Pancreas (tissue), 10 donors: ENCODE measurements around the gene TMED7. TPM values are rescaled to one million over a fixed set of nuclear protein-coding genes. Genes with fewer than 3 reads are reported as not detected.

Experiments used
- ATAC-seq, 4 donors: fragments of 200-7000 bp; cut with Tn5 transposase; one replicate each; pipeline versions ENCODE4 v1.8.0 to v1.9.1; 2020; ENCODE audit warnings: mild to moderate bottlenecking in 4 of 4, moderate library complexity in 4 of 4
- DNase-seq, 6 donors: peaks; one replicate each; pipeline ENCODE4 v3.0.0-alpha.2; 2020
- FAIRE-seq: peaks from 2 replicates; lab custom pipeline; 2012; peaks lifted over from hg19 to GRCh38; lab: Jason Lieb, UNC
- H3K27ac ChIP-seq, 4 donors: fragments of 200-600 bp; sonication (generic); 1 replicate in 3 of 4; 2 replicates in 1 of 4; pipeline versions ENCODE4 v1.5.0 to v1.8.0; 2020
- H3K27me3 ChIP-seq, 4 donors: fragments of 200-600 bp; one replicate each; pipeline ENCODE4 v1.8.0; 2021
- H3K36me3 ChIP-seq, 3 donors: fragments of 200-600 bp; sonication (generic) in 1 of 3; one replicate each; pipeline versions ENCODE4 v1.5.0 to v1.8.0; 2020 to 2021
- H3K4me1 ChIP-seq, 3 donors: fragments of 200-600 bp; one replicate each; pipeline ENCODE4 v1.8.0; 2021
- H3K4me3 ChIP-seq, 4 donors: fragments of 200-600 bp; sonication (generic) in 2 of 4; one replicate each; pipeline versions ENCODE4 v1.5.0 to v1.8.0; 2020 to 2021
- H3K9me3 ChIP-seq, 4 donors: fragments of 200-600 bp; one replicate each; pipeline ENCODE4 v1.8.0; 2021
- WGBS, 2 donors: extraction: QIAGEN DNeasy Blood & Tissue Kit; methylation state at CpG; one replicate each; pipeline ENCODE4 v1.1.7; 2013; 5-methylcytosine and 5-hydroxymethylcytosine counted together
- intact Hi-C, 3 donors: fragments of 100-400 bp; cut with DNase I; formaldehyde crosslinking; loops; one replicate each; pipeline versions ENCODE4 v1.11.1 to v1.14.2; 2022
- polyA plus RNA-seq, 2 donors: library from polyadenylated mRNA; stranded (reverse); fragments of 200-250 nt; gene quantifications; one replicate each; pipeline ENCODE4 v1.2.3, GENCODE V29; 2013
- total RNA-seq, 6 donors: library from RNA; stranded (reverse); fragmentation: NEBNext Ultra II Directional in 4 of 6; extraction: Animal tissue kit (Norgen Biotek cat#: 25700) in 4 of 6; gene quantifications; one replicate each; pipeline versions ENCODE4 v1.2.1 to v1.2.4, GENCODE V29; 2021 to 2023
- TF ChIP-seq, protein P1 (sequence below), 4 donors: fragments of 200-600 bp; sonication (generic) in 3 of 4; IDR thresholded peaks; one replicate each; pipeline versions ENCODE4 v1.5.0 to v1.8.0; 2021; ENCODE audit warnings: antibody characterized with exemption in 4 of 4
- donor health status: healthy with polysubstance abuse.
- donor health status: DM: no; HTN: no; CAD: no; lungs with moderate emphysema.
- donor health status: DM: no; HTN: no; CAD: no.
- donor health status: control.
- donor health status: control.
- donor health status: Bipolar disorder and iron deficiency.
- donor health status: DM: yes; HTN: yes; CAD: no.
- donor health status: DM: no; HTN: no; CAD: no.
- donor health status: DM: no; HTN: no; CAD: no.
- donor health status: DM: yes; HTN: yes; CAD: no.

Gene TMED7
- total and polyA plus RNA-seq, 8 donors: 8.2 to 71.3 (median 51.2) TPM

DNA sequence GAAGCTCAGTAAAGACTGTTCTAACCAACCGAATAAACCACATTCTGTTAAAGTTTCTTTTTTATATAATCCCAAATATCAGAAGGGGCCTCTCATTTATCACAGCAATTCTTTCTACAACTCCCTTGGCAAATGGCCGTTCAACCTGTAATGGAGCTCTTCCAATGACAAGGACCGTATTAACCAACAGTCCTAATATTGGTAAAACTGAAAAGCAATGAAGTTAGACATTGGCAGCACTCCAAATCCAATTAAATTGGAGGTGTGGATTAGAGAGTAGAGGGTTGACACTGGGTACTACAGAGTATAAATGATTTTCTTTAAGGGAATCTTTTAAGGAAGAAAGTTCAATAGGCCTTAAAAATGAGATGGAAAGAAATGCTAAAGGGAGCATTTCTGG, 842 bp downstream of the TMED7 start:
- H3K4me1 ChIP-seq: peaks cover 12 to 29% (median 17%) of the 10 kb centered on the region in 3 donors
- H3K9me3 ChIP-seq: no peaks in the 10 kb centered on the region
- ATAC-seq (no peak), FAIRE-seq (no peak), DNase-seq (no peak)
- TF ChIP-seq, protein P1, sequence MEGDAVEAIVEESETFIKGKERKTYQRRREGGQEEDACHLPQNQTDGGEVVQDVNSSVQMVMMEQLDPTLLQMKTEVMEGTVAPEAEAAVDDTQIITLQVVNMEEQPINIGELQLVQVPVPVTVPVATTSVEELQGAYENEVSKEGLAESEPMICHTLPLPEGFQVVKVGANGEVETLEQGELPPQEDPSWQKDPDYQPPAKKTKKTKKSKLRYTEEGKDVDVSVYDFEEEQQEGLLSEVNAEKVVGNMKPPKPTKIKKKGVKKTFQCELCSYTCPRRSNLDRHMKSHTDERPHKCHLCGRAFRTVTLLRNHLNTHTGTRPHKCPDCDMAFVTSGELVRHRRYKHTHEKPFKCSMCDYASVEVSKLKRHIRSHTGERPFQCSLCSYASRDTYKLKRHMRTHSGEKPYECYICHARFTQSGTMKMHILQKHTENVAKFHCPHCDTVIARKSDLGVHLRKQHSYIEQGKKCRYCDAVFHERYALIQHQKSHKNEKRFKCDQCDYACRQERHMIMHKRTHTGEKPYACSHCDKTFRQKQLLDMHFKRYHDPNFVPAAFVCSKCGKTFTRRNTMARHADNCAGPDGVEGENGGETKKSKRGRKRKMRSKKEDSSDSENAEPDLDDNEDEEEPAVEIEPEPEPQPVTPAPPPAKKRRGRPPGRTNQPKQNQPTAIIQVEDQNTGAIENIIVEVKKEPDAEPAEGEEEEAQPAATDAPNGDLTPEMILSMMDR (IDR thresholded peaks at IDR 0.05): no peak
- H3K36me3 ChIP-seq: peaks cover 0 to 2% (median under 1%) of the 10 kb centered on the region in 3 donors
- 9 to 11% methylated on average over 3 of the region's 3 CpGs for WGBS, 2 donors
- peak overlapping the region; percentile 87 to 91 (median 90) for H3K27ac ChIP-seq
- intact Hi-C loops: no loop called here
- no peaks in the 10 kb centered on the region for H3K27me3 ChIP-seq
- H3K4me3 ChIP-seq: peak overlapping the region; percentile 76 to 100 (median 88)

DNA sequence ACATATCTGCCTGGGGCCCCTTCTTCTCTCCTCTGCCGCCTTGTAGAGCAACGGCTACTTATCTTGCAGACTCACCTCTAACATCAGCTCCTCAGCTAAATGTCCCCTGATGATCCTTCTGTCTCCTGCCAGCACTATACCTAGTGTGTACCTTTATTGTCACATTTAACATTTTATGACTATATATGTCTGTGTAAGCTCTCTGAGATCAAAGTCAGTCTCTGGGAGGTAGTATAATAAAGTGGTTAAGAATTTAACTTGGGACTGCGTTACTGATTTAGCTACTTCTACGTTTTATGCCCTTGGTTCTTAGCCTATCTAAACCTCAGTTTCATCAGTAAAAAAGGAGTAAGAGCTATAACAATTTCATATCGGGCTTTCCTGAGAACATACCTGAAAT, 2.2 kb downstream of the TMED7 start:
- H3K9me3 ChIP-seq: no peaks in the 10 kb centered on the region
- FAIRE-seq (peak; percentile 39), DNase-seq (no peak), ATAC-seq (no peak)
- TF ChIP-seq, protein P1 (IDR thresholded peaks at IDR 0.05): no peak
- peak overlapping the region; percentile 76 to 100 (median 88) for H3K4me3 ChIP-seq
- intact Hi-C loops: no loop called here
- peaks cover 0 to 15% (median 5%) of the 10 kb centered on the region in 3 donors for H3K36me3 ChIP-seq
- 17 to 19% methylated on average over 5 of the region's 5 CpGs for WGBS, 2 donors
- no peaks in the 10 kb centered on the region for H3K27me3 ChIP-seq
- peaks cover 12 to 29% (median 17%) of the 10 kb centered on the region in 3 donors for H3K4me1 ChIP-seq
- no peak overlapping the region for H3K27ac ChIP-seq

DNA sequence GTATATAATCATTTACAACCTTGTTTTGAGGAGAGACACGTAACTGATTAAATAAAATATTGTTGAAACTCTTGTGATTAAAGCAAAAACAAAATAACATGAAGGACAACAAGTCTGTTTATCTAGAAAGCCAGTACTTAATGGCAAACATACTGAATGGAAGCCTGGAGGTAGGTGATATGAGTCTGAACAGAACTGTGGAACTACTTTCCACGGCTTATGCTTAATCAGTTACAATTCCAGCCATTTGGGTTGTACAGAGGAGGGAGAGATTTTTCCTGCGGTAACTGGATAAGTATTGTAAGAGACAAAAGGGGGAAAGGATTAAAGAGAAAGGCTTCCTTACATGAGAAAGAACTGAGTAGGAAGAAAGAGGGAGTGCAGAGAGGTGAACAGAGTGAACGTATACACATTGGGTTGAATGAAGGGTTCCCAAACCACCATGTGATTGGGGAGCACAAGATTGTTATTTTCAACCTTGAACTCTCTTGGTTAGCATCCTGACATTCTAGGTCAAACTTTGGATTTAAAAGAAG, 4.4 kb downstream of the TMED7 start:
- Histone ChIP-seq H3K9me3 (no peaks in the 10 kb centered on the region), H3K4me1 (peaks cover 17 to 34% (median 24%) of the 10 kb centered on the region in 3 donors), H3K4me3 (no peak overlapping the region), H3K27ac (no peak overlapping the region), H3K27me3 (no peaks in the 10 kb centered on the region), H3K36me3 (peaks cover 0 to 21% (median 5%) of the 10 kb centered on the region in 3 donors)
- DNase-seq (no peak), ATAC-seq (no peak), FAIRE-seq (no peak)
- intact Hi-C loops: no loop called here
- TF ChIP-seq, protein P1 (IDR thresholded peaks at IDR 0.05): no peak
- 35 to 39% methylated on average over 4 of the region's 4 CpGs for WGBS, 2 donors

DNA sequence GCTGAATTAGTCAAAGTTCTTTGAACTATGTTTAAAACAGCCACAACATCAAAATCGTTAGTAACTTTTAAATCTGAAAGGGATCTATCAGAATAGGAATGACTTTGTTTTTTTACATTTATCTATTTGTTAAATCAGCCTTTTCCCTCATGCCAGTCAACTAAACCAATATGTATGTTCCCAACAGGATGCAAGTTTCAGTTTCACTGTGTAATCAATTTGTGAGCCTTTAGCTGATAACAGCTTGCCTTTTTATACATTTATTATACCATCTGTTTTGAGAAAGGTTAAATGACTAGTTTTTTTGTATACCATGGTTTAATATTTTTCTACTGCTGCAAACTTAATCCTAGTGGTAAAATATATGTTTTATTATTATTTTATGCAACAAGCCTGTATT, 8.9 kb downstream of the TMED7 start:
- no peak for DNase-seq
- intact Hi-C loops: no loop called here
- Histone ChIP-seq H3K9me3 (no peaks in the 10 kb centered on the region), H3K36me3 (peaks cover 0 to 32% (median 5%) of the 10 kb centered on the region in 3 donors), H3K4me1 (peaks cover 9 to 13% (median 12%) of the 10 kb centered on the region in 3 donors), H3K27me3 (no peaks in the 10 kb centered on the region), H3K27ac (no peak overlapping the region), H3K4me3 (no peak overlapping the region)
- peak in 1 of 4 donors; percentile 41 for ATAC-seq
- WGBS, 2 donors: 29 to 41% methylated on average over 1 of the region's 1 CpG
- TF ChIP-seq, protein P1 (IDR thresholded peaks at IDR 0.05): no peak
- FAIRE-seq: no peak

DNA sequence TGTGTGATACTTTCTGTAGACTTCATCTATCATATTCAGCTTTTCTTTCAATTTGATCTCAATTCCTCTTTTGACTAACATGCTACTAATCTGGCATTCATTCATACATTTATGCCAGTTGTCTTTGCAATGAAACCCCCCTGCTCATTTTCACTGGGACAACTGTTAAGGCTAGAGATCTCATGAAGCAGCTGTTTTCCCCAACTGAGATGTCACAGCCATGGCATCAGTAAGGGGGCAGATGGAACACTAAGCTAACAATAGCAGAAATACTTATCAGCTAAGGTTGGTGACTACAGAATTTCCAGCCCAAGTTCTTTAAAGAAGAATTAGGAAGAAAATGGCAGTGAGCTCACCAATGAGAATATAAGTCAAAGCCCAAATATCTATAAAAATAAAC, 9.4 kb downstream of the TMED7 start:
- Histone ChIP-seq H3K4me1 (peaks cover 6 to 10% (median 8%) of the 10 kb centered on the region in 3 donors), H3K36me3 (peaks cover 0 to 32% (median 5%) of the 10 kb centered on the region in 3 donors), H3K9me3 (no peaks in the 10 kb centered on the region), H3K4me3 (no peak overlapping the region), H3K27ac (no peak overlapping the region), H3K27me3 (no peaks in the 10 kb centered on the region)
- TF ChIP-seq, protein P1 (IDR thresholded peaks at IDR 0.05): no peak
- intact Hi-C loops: no loop called here
- no peak for ATAC-seq
- no peak for DNase-seq
- no peak for FAIRE-seq
